Progenitor cell of endocrine pancreas (in vitro differentiated cells): Measurements from ENCODE around the gene MYADML2. TPM values are rescaled to one million over a fixed set of nuclear protein-coding genes. Genes with fewer than 3 reads are reported as not detected.

Experiments used
- DNase-seq: peaks from one replicate; pipeline ENCODE4 v3.0.0; 2021; ENCODE audit warnings: low spot score; ENCODE audit not compliant: unreplicated experiment
- H3K27ac Mint-ChIP-seq: 2 replicates; pipeline ENCODE4 v1.8.0; 2021; ENCODE audit warnings: mild to moderate bottlenecking, moderate library complexity, mixed read lengths
- H3K27me3 Mint-ChIP-seq: 2 replicates; pipeline ENCODE4 v1.8.0; 2021; ENCODE audit warnings: mixed read lengths
- H3K36me3 Mint-ChIP-seq: 2 replicates; pipeline ENCODE4 v1.8.0; 2022; ENCODE audit warnings: mixed read lengths; ENCODE audit not compliant: insufficient read depth
- H3K4me1 Mint-ChIP-seq: 2 replicates; pipeline ENCODE4 v1.8.0; 2021; ENCODE audit warnings: low read depth, mixed read lengths
- H3K4me3 Mint-ChIP-seq: 2 replicates; pipeline ENCODE4 v1.8.0; 2021; ENCODE audit warnings: low read depth, mild to moderate bottlenecking, moderate library complexity, mixed read lengths
- H3K9me3 Mint-ChIP-seq: 2 replicates; pipeline ENCODE4 v1.8.0; 2021; ENCODE audit warnings: low read depth, mixed read lengths
- CTCF ChIP-seq: fragments of 200-600 bp; sonication (generic); IDR thresholded peaks from one replicate; pipeline ENCODE4 v1.5.0; 2021; ENCODE audit warnings: antibody characterized with exemption, mild to moderate bottlenecking; ENCODE audit not compliant: unreplicated experiment
- total RNA-seq: library from RNA; stranded (reverse); gene quantifications from 2 replicates; pipeline ENCODE4 v1.2.1, GENCODE V29; 2021

The MYADML2 gene
- total RNA-seq, 1 donor from 2014 or later, result not detected

GRCh38 chr17:81902653-81903414 lies 44.2 kb downstream of the MYADML2 start:
- H3K4me1 Mint-ChIP-seq, result no peaks in the 10 kb centered on the region
- no peak overlapping the region for H3K27ac Mint-ChIP-seq
- DNase-seq, result no peak
- H3K4me3 Mint-ChIP-seq, result no peak overlapping the region
- peaks cover 9% of the 10 kb centered on the region for H3K27me3 Mint-ChIP-seq
- H3K9me3 Mint-ChIP-seq, result no peaks in the 10 kb centered on the region
- H3K36me3 Mint-ChIP-seq, result peaks cover 14% of the 10 kb centered on the region
- TF ChIP-seq CTCF, result no peak

- Mint-ChIP-seq H3K36me3 (peaks cover 16% of the 10 kb centered on the region), H3K27ac (no peak within 1 kb of the TSS), H3K4me1 (no peaks in the 10 kb centered on the region), H3K9me3 (no peaks in the 10 kb centered on the region), H3K4me3 (no peak within 1 kb of the TSS), H3K27me3 (peaks cover 9% of the 10 kb centered on the region)
- no peak for TF ChIP-seq CTCF
- DNase-seq, result no peak
These were observed 44.9 kb downstream of the MYADML2 start, which contains the start of gene NPB for GRCh38 chr17:81902023-81902652. NPB (plus strand) TSS chr17:81902238; CDS start chr17:81902278, 40 bp downstream.

- no peak for DNase-seq
- Mint-ChIP-seq H3K9me3 (no peaks in the 10 kb centered on the region), H3K4me1 (no peaks in the 10 kb centered on the region), H3K36me3 (peaks cover 16% of the 10 kb centered on the region), H3K27ac (no peak overlapping the region), H3K4me3 (peak overlapping the region; percentile 47), H3K27me3 (peaks cover 9% of the 10 kb centered on the region)
- TF ChIP-seq CTCF, result no peak
These were observed 45.6 kb downstream of the MYADML2 start for GRCh38 chr17:81901167-81902022.

- Mint-ChIP-seq H3K27me3 (peaks cover 9% of the 10 kb centered on the region), H3K36me3 (peaks cover 17% of the 10 kb centered on the region), H3K27ac (no peak overlapping the region), H3K4me3 (no peak overlapping the region), H3K4me1 (no peaks in the 10 kb centered on the region), H3K9me3 (no peaks in the 10 kb centered on the region)
- TF ChIP-seq CTCF, result no peak
- DNase-seq, result no peak
These were observed 46.7 kb downstream of the MYADML2 start for GRCh38 chr17:81900181-81900820.
